D721Med (cell line): ENCODE data around the gene MT1HL1.

Experiments
- DNase-seq: peaks from one replicate; pipeline ENCODE4 v3.0.0; 2011; ENCODE audit warnings: low spot score; ENCODE audit not compliant: insufficient read length
- FAIRE-seq: peaks from 2 replicates; lab custom pipeline; 2011; peaks lifted over from hg19 to GRCh38; lab: Jason Lieb, UNC
- CTCF ChIP-seq: IDR thresholded peaks from 2 replicates; pipeline ENCODE4 v1.5.1; 2012; ENCODE audit warnings: mild to moderate bottlenecking, control low read depth; ENCODE audit not compliant: insufficient read depth; ENCODE audit errors: missing control alignments

Gene MT1HL1

DNA sequence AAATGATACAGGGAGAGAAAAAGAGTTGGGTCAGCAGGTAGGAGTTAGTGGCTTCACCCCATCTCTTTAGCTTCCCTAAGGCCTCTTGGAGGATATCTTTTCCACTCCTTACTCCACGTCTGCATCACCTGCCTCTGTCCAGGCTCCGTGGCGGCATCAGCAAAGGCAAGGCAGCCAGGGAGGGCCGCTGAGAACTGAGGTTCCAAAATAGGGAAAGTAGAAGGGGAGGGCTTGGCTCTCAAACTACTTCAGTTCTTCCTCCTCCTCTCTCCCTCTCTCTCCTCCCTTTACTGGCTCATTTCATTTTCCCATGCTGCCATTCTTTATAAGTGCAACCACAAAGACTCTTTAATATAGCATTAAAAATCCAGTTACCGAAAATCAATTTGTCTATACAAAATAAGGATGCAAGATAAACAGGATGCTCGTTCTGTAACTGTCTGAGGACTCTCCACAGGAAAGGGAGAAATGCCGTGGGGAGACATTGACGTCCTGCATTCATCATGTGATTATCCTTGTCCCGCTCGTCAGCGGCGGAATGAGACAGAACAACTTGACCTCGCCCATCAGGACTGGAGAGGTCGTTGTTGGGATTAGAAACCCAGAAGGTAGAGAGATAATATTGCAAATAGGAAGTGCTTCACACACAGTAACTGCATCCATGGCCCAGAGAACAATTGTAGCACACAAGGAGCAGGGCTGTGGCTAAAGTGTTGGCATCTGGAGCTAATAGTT lies 3.1 kb upstream of the MT1HL1 start:
- DNase-seq (no peak), FAIRE-seq (no peak)
- no peak for TF ChIP-seq CTCF

DNA sequence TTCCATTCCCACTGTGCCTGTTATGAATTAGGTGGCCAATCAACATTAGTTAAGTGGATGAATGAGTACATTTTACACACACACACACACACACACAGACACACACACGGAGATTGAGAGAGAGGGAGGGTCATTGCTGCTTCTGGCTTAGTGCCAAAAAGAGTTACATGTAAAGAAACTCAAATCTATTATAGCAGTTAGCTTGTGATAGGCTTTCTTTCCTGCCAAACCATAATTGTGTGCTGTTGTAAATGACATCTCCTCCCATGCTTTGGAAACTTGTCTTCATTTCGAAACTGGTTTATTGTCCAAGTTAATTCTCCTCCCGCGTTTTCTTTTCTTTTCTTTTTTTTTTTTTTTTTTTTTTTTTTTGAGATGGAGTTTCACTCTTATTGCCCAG lies 1.4 kb upstream of the MT1HL1 start:
- no peak for FAIRE-seq

GRCh38 chr1:237003516-237003915 lies 725 bp downstream of the MT1HL1 start:
- DNase-seq (no peak), FAIRE-seq (no peak)
- TF ChIP-seq CTCF = no peak

More for the DNA sequence above, 1.4 kb upstream of the MT1HL1 start:
- DNase-seq = no peak
- no peak for TF ChIP-seq CTCF

DNA sequence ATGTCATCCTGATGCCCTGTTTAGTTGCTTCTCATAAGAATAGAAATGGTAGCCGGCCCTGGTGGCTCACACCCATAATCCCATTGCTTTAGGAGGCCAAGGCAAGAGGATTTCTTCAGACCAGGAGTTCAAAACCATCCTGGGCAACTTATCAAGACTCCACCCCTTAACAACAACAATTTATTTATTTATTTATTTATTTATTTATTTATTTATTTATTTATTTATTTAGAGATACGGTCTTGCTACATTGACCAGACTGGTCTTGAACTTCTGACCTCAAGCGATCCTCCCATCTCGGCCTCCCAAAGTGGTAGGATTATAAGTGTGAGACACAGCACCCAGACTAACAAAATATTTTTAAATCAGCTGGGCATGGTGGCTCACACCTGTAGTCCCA lies 4.0 kb downstream of the MT1HL1 start:
- FAIRE-seq (no peak), DNase-seq (no peak)
- TF ChIP-seq CTCF = no peak

DNA sequence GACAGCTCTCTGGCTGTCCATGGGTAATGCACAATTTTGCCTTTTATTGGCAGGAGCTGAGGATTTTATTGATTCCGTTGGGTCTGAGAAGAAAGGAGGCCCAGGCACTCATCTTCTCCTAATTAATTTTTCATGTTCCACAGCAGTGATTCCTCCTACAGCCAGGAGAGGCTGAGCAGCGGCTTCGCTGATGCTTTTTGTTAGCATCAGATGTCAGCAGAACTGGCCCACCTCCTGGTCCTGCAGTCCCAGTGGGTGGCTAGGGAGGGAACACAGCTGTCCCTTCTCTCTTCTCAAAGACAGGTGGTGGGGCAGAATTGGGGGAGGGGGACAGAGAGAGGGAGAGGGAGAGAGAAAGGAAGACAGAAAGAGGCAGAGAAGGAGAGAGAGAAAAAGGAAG lies 5.7 kb downstream of the MT1HL1 start:
- no peak for TF ChIP-seq CTCF
- FAIRE-seq (no peak), DNase-seq (no peak)

DNA sequence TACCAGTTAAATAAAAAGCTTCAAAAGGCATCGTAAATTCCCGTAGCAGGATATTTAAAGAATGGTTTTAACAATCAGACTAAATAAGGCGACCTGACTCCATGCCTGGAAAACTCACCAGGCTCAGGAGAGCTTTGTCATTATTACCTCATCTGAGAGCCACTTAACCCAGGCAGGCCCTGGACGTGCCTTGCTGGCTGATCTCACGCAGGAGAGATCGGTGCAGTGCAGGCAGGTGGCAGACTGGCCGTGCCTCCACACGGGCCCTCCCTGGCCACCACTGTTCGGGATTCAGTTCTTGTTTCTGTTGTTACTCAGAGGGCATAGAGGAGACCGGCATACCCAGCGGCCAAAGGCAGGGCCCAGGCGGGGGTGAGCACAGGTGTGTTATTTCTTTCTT lies 6.4 kb downstream of the MT1HL1 start:
- no peak for FAIRE-seq
- DNase-seq = no peak
- TF ChIP-seq CTCF = no peak

- no peak for TF ChIP-seq CTCF
- DNase-seq = no peak
- FAIRE-seq = no peak
Measured at GRCh38 chr1:236997361-236997760, 6.9 kb downstream of the MT1HL1 start.
